ENCODE data around the gene ASAP2.

ASAP2 gene

GRCh38 chr2:9309147-9309546, 102.5 kb downstream of the ASAP2 start:
- no peak overlapping the region for H3K4me2 ChIP-seq (ENCODE audit: low read depth, low read length, poor library complexity, severe bottlenecking)
- no peaks in the 10 kb centered on the region for H3K36me3 ChIP-seq (ENCODE audit: insufficient read depth, low read length)
- H3K9me3 ChIP-seq (ENCODE audit: insufficient read depth, low read depth, low read length), result no peaks in the 10 kb centered on the region
- TF ChIP-seq EZH2phosphoT487 (IDR thresholded peaks at IDR 0.05; ENCODE audit: borderline replicate concordance), result no peak
- H3K27me3 ChIP-seq (ENCODE audit: insufficient read depth, low read length, poor library complexity, severe bottlenecking), result no peaks in the 10 kb centered on the region
- no peaks in the 10 kb centered on the region for H3K9me2 ChIP-seq (replicated peaks; ENCODE audit: low read depth, low read length)
- H3K4me1 ChIP-seq (ENCODE audit: insufficient read depth, low read length, poor library complexity, severe bottlenecking), result no peaks in the 10 kb centered on the region
- H2AFZ ChIP-seq (ENCODE audit: low read length), result no peak overlapping the region
- H3K4me3 ChIP-seq (ENCODE audit: low read length, poor library complexity, severe bottlenecking), result no peak overlapping the region
- H4K20me1 ChIP-seq (ENCODE audit: insufficient read depth, low read length, poor library complexity, severe bottlenecking), result no peaks in the 10 kb centered on the region
- no peaks in the 10 kb centered on the region for H3K79me2 ChIP-seq (ENCODE audit: insufficient read depth, low read length)
- H3F3A ChIP-seq (ENCODE audit: low read depth), result no peaks in the 10 kb centered on the region
- H3K9ac ChIP-seq (ENCODE audit: low read depth, low read length, poor library complexity, severe bottlenecking), result no peak overlapping the region

- H3K79me2 ChIP-seq (ENCODE audit: insufficient read depth, low read length), result no peaks in the 10 kb centered on the region
These were observed 103.8 kb downstream of the ASAP2 start for GRCh38 chr2:9310377-9310776.

DNA sequence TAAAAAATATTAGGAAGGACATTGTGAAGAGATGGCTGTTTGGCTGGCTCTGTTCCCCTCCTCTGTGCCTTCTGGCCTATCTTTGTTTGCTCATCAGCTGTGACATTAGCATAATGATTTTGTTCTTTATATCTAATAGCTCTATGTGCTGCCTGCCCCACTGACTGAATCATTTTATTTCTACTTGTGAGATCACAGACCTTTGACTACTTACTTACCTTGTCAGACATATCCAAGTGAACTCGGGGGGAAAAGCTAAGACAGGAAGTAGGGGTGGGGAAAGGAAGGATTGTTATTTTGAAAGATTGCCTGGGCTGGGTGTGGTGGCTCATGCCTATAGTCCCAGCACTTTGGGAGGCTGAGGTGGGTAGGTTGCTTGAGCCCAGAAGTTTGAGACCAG, 104.2 kb downstream of the ASAP2 start:
- Histone ChIP-seq H3F3A (ENCODE audit: low read depth) (no peaks in the 10 kb centered on the region), H3K9me3 (ENCODE audit: insufficient read depth, low read depth, low read length) (no peaks in the 10 kb centered on the region), H3K9ac (ENCODE audit: low read depth, low read length, poor library complexity, severe bottlenecking) (no peak overlapping the region), H3K4me2 (ENCODE audit: low read depth, low read length, poor library complexity, severe bottlenecking) (no peak overlapping the region), H3K9me2 (replicated peaks; ENCODE audit: low read depth, low read length) (no peaks in the 10 kb centered on the region), H3K4me3 (ENCODE audit: low read length, poor library complexity, severe bottlenecking) (no peak overlapping the region), H2AFZ (ENCODE audit: low read length) (no peak overlapping the region), H3K27me3 (ENCODE audit: insufficient read depth, low read length, poor library complexity, severe bottlenecking) (no peaks in the 10 kb centered on the region), H3K4me1 (ENCODE audit: insufficient read depth, low read length, poor library complexity, severe bottlenecking) (no peaks in the 10 kb centered on the region), H4K20me1 (ENCODE audit: insufficient read depth, low read length, poor library complexity, severe bottlenecking) (no peaks in the 10 kb centered on the region), H3K79me2 (ENCODE audit: insufficient read depth, low read length) (no peaks in the 10 kb centered on the region), H3K36me3 (ENCODE audit: insufficient read depth, low read length) (no peaks in the 10 kb centered on the region)
- TF ChIP-seq, protein P1, sequence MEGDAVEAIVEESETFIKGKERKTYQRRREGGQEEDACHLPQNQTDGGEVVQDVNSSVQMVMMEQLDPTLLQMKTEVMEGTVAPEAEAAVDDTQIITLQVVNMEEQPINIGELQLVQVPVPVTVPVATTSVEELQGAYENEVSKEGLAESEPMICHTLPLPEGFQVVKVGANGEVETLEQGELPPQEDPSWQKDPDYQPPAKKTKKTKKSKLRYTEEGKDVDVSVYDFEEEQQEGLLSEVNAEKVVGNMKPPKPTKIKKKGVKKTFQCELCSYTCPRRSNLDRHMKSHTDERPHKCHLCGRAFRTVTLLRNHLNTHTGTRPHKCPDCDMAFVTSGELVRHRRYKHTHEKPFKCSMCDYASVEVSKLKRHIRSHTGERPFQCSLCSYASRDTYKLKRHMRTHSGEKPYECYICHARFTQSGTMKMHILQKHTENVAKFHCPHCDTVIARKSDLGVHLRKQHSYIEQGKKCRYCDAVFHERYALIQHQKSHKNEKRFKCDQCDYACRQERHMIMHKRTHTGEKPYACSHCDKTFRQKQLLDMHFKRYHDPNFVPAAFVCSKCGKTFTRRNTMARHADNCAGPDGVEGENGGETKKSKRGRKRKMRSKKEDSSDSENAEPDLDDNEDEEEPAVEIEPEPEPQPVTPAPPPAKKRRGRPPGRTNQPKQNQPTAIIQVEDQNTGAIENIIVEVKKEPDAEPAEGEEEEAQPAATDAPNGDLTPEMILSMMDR (conservative IDR thresholded peaks at IDR 0.05; ENCODE audit: low read length), result no peak
- no peak for TF ChIP-seq EZH2phosphoT487 (IDR thresholded peaks at IDR 0.05; ENCODE audit: borderline replicate concordance)

More at GRCh38 chr2:9310377-9310776, 103.8 kb downstream of the ASAP2 start:
- Histone ChIP-seq H4K20me1 (ENCODE audit: insufficient read depth, low read length, poor library complexity, severe bottlenecking) (no peaks in the 10 kb centered on the region), H2AFZ (ENCODE audit: low read length) (no peak overlapping the region), H3K4me2 (ENCODE audit: low read depth, low read length, poor library complexity, severe bottlenecking) (no peak overlapping the region), H3K4me1 (ENCODE audit: insufficient read depth, low read length, poor library complexity, severe bottlenecking) (no peaks in the 10 kb centered on the region), H3K9me2 (replicated peaks; ENCODE audit: low read depth, low read length) (no peaks in the 10 kb centered on the region), H3K27me3 (ENCODE audit: insufficient read depth, low read length, poor library complexity, severe bottlenecking) (no peaks in the 10 kb centered on the region), H3F3A (ENCODE audit: low read depth) (no peaks in the 10 kb centered on the region), H3K36me3 (ENCODE audit: insufficient read depth, low read length) (no peaks in the 10 kb centered on the region), H3K9ac (ENCODE audit: low read depth, low read length, poor library complexity, severe bottlenecking) (no peak overlapping the region), H3K4me3 (ENCODE audit: low read length, poor library complexity, severe bottlenecking) (no peak overlapping the region), H3K9me3 (ENCODE audit: insufficient read depth, low read depth, low read length) (no peaks in the 10 kb centered on the region)
- TF ChIP-seq EZH2phosphoT487 (IDR thresholded peaks at IDR 0.05; ENCODE audit: borderline replicate concordance), result no peak
- TF ChIP-seq, protein P1 (conservative IDR thresholded peaks at IDR 0.05; ENCODE audit: low read length), result no peak

DNA sequence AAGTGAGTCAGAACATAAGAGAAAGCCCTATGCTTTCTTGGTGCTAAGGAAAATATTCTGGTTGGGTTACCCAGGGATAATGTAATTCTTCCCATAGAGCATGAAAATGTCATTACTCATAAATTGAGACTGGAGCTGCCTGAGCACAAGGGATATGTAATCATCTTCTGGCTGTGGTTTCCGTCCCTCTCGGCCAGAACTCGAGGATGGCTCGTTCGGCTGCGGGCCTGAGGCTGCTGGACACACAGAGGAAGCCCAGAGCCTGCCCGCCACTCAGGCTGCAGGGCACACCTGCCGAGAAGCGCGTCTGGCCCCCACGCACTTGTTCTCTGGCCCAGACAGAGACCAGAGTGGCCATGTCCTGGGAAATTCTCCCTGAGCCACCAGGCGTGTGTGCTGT, 104.9 kb downstream of the ASAP2 start:
- Histone ChIP-seq H2AFZ (ENCODE audit: low read length) (no peak overlapping the region), H3K4me3 (ENCODE audit: low read length, poor library complexity, severe bottlenecking) (no peak overlapping the region), H3K79me2 (ENCODE audit: insufficient read depth, low read length) (no peaks in the 10 kb centered on the region), H3K9me2 (replicated peaks; ENCODE audit: low read depth, low read length) (no peaks in the 10 kb centered on the region), H3K4me1 (ENCODE audit: insufficient read depth, low read length, poor library complexity, severe bottlenecking) (no peaks in the 10 kb centered on the region), H3K27me3 (ENCODE audit: insufficient read depth, low read length, poor library complexity, severe bottlenecking) (no peaks in the 10 kb centered on the region), H3K4me2 (ENCODE audit: low read depth, low read length, poor library complexity, severe bottlenecking) (no peak overlapping the region), H3K36me3 (ENCODE audit: insufficient read depth, low read length) (no peaks in the 10 kb centered on the region), H3K9ac (ENCODE audit: low read depth, low read length, poor library complexity, severe bottlenecking) (no peak overlapping the region), H4K20me1 (ENCODE audit: insufficient read depth, low read length, poor library complexity, severe bottlenecking) (no peaks in the 10 kb centered on the region), H3K9me3 (ENCODE audit: insufficient read depth, low read depth, low read length) (no peaks in the 10 kb centered on the region), H3F3A (ENCODE audit: low read depth) (no peaks in the 10 kb centered on the region)
- TF ChIP-seq EZH2phosphoT487 (IDR thresholded peaks at IDR 0.05; ENCODE audit: borderline replicate concordance), result no peak
- TF ChIP-seq, protein P1 (conservative IDR thresholded peaks at IDR 0.05; ENCODE audit: low read length), result no peak
